GM12878 (cell line): ENCODE data around the gene ACVR1. TPM values are rescaled to one million over a fixed set of nuclear protein-coding genes. Genes with fewer than 3 reads are reported as not detected.

Experiments used
- ATAC-seq: fragments of 200-7000 bp; cut with Tn5 transposase; 3 replicates; pipeline ENCODE4 v1.9.1; 2020; ENCODE audit warnings: mild to moderate bottlenecking, moderate library complexity
- BruUV-seq: library from RNA; stranded (reverse); fragments of 400-500 nt; replicated peaks from 2 replicates; lab custom pipeline; 2021; lab: Mats Ljungman, UMichigan
- CTCF ChIA-PET: fragments of 300-600 bp; sonication (Branson Sonifier 250); formaldehyde crosslinking; extraction: SDS; loops from one replicate; lab custom pipeline; 2021; ENCODE audit warnings: inconsistent platforms; lab: Yijun Ruan, JAX
- POLR2A ChIA-PET: fragments of 350-600 bp; formaldehyde crosslinking; extraction: SDS; loops from one replicate; lab custom pipeline; 2021; ENCODE audit warnings: inconsistent platforms; lab: Charles Lee
- RAD21 ChIA-PET: fragments of 300-600 bp; sonication (Branson Sonifier 250); formaldehyde crosslinking; loops from one replicate; lab custom pipeline; 2023; ENCODE audit warnings: antibody characterized with exemption; ENCODE audit not compliant: unreplicated experiment; lab: Charles Lee
- SMC1A ChIA-PET: fragments of 300-600 bp; sonication (Branson Sonifier 250); formaldehyde crosslinking; loops from one replicate; lab custom pipeline; 2023; ENCODE audit not compliant: unreplicated experiment, uncharacterized antibody; lab: Charles Lee
- DNase-seq: peaks from one replicate; pipeline ENCODE4 v3.0.0-alpha.2; 2011; ENCODE audit warnings: low read depth, low spot score
- FAIRE-seq: peaks from 3 replicates; lab custom pipeline; 2011; peaks lifted over from hg19 to GRCh38; lab: Jason Lieb, UNC
- H2AFZ ChIP-seq: 2 replicates; pipeline ENCODE4 v1.6.0; 2011; ENCODE audit warnings: low read depth, low read length, control low read depth; ENCODE audit not compliant: control insufficient read depth
- H3K27ac ChIP-seq: 2 replicates; pipeline ENCODE4 v1.5.1; 2011; ENCODE audit warnings: control low read depth; ENCODE audit not compliant: control insufficient read depth, insufficient read depth
- H3K27me3 ChIP-seq, 2 experiments: replicated peaks in 1 of 2; 2 replicates each; pipeline versions ENCODE4 v1.6.0 to v1.6.1; 2011; ENCODE audit warnings: low read length in 1 of 2; ENCODE audit not compliant: control insufficient read depth in 2 of 2, insufficient read depth in 2 of 2
- H3K36me3 ChIP-seq, 2 experiments: 2 replicates each; pipeline ENCODE4 v1.5.1; 2011; ENCODE audit warnings: low read length in 1 of 2; ENCODE audit not compliant: control insufficient read depth in 2 of 2, insufficient read depth in 2 of 2
- H3K4me1 ChIP-seq: 2 replicates; pipeline ENCODE4 v1.6.1; 2011; ENCODE audit warnings: mild to moderate bottlenecking, low read length, moderate library complexity, mixed read lengths; ENCODE audit not compliant: control insufficient read depth, insufficient read depth
- H3K4me2 ChIP-seq: 2 replicates; pipeline ENCODE4 v1.6.0; 2011; ENCODE audit warnings: control low read depth; ENCODE audit not compliant: control insufficient read depth, insufficient read depth
- H3K4me3 ChIP-seq: fragments of 200-600 bp; sonication (generic); 2 replicates; pipeline ENCODE4 v1.5.1; 2016
- H3K79me2 ChIP-seq: 2 replicates; pipeline ENCODE4 v1.6.0; 2011; ENCODE audit warnings: low read length; ENCODE audit not compliant: control insufficient read depth, insufficient read depth
- H3K9ac ChIP-seq: 2 replicates; pipeline ENCODE4 v1.8.0; 2011; ENCODE audit warnings: low read length, control low read depth, mixed read lengths; ENCODE audit not compliant: control insufficient read depth, insufficient read depth
- H3K9me3 ChIP-seq: replicated peaks from 3 replicates; pipeline ENCODE4 v1.5.1; 2011; ENCODE audit warnings: mild to moderate bottlenecking, low read length; ENCODE audit not compliant: control insufficient read depth, insufficient read depth
- H4K20me1 ChIP-seq: 2 replicates; pipeline ENCODE4 v1.6.0; 2011; ENCODE audit not compliant: control insufficient read depth, insufficient read depth
- CBFB ChIP-seq: IDR thresholded peaks from 2 replicates; pipeline ENCODE4 v1.6.1; 2016; ENCODE audit warnings: antibody characterized with exemption, low read depth
- CBX5 ChIP-seq: sonication (generic); IDR thresholded peaks from 2 replicates; pipeline ENCODE4 v1.6.1; 2016; ENCODE audit warnings: low read depth, moderate library complexity, mild to moderate bottlenecking, inconsistent platforms
- HCFC1 ChIP-seq: fragments of 150-350 bp; IDR thresholded peaks from 2 replicates; pipeline ENCODE4 v1.6.1; 2014; ENCODE audit warnings: low read length
- HDGF ChIP-seq: fragments of 450-650 bp; IDR thresholded peaks from 2 replicates; pipeline ENCODE4 v1.6.1; 2016; ENCODE audit warnings: antibody characterized with exemption
- IKZF2 ChIP-seq, 2 experiments: fragments of 450-650 bp; IDR thresholded peaks; 2 replicates each; pipeline ENCODE4 v1.6.1; 2017; ENCODE audit warnings: mild to moderate bottlenecking in 2 of 2, moderate library complexity in 2 of 2
- KAT2A ChIP-seq: conservative IDR thresholded peaks from 2 replicates; pipeline ENCODE4 v1.6.1; 2011; ENCODE audit warnings: low read depth, low read length; ENCODE audit not compliant: control insufficient read depth
- KLF5 ChIP-seq: fragments of 450-650 bp; IDR thresholded peaks from 2 replicates; pipeline ENCODE4 v1.6.1; 2014; ENCODE audit warnings: mild to moderate bottlenecking; ENCODE audit not compliant: partially characterized antibody
- NFIC ChIP-seq: IDR thresholded peaks from 2 replicates; pipeline ENCODE4 v1.6.1; 2012; ENCODE audit warnings: low read depth, mild to moderate bottlenecking, inconsistent platforms, low read length, moderate library complexity
- NFXL1 ChIP-seq: fragments of 450-650 bp; IDR thresholded peaks from 2 replicates; pipeline ENCODE4 v1.6.1; 2017; ENCODE audit warnings: antibody characterized with exemption, mild to moderate bottlenecking, borderline replicate concordance
- POLR2A ChIP-seq: IDR thresholded peaks from 2 replicates; pipeline ENCODE4 v1.6.1; 2011; ENCODE audit warnings: low read depth, mild to moderate bottlenecking, low read length
- RAD51 ChIP-seq: fragments of 450-650 bp; IDR thresholded peaks from 2 replicates; pipeline ENCODE4 v1.6.1; 2016; ENCODE audit warnings: moderate library complexity, mild to moderate bottlenecking, inconsistent platforms
- RBBP5 ChIP-seq: fragments of 200-600 bp; sonication (generic); conservative IDR thresholded peaks from 2 replicates; pipeline ENCODE4 v1.6.1; 2016
- SMARCA5 ChIP-seq: fragments of 450-650 bp; IDR thresholded peaks from 2 replicates; pipeline ENCODE4 v1.6.1; 2017; ENCODE audit warnings: mild to moderate bottlenecking
- SUZ12 ChIP-seq: fragments of 200-600 bp; sonication (generic); IDR thresholded peaks from one replicate; pipeline ENCODE4 v1.6.1; 2018; ENCODE audit warnings: antibody characterized with exemption, mild to moderate bottlenecking; ENCODE audit not compliant: unreplicated experiment
- TCF7 ChIP-seq: IDR thresholded peaks from 2 replicates; pipeline ENCODE4 v1.6.1; 2014; ENCODE audit warnings: antibody characterized with exemption, borderline replicate concordance
- WGBS: methylation state at CpG from one replicate; pipeline ENCODE4 v1.1.6; 2016; ENCODE audit warnings: low lambda C conversion rate; ENCODE audit not compliant: insufficient replicate concordance, insufficient coverage; ENCODE audit errors: missing lambda C conversion rate; 5-methylcytosine and 5-hydroxymethylcytosine counted together
- in situ Hi-C: fragments of 300-500 bp; cut with MboI; formaldehyde crosslinking; loops from 9 replicates; pipeline ENCODE4 v1.14.3; 2018; ENCODE audit warnings: mixed read lengths
- intact Hi-C: fragments of 100-400 bp; cut with micrococcal nuclease; formaldehyde crosslinking; loops from one replicate; pipeline ENCODE4 v1.14.2; 2022; ENCODE audit not compliant: unreplicated experiment
- polyA plus RNA-seq, 11 experiments: library from polyadenylated mRNA; depleted of rRNA in 4 of 11; unstranded in 6 of 11; stranded (reverse) in 5 of 11; fragments of >200 nt; fragmentation: Nextera tagmentation in 4 of 11; fragmentation: Illumina TruSeq in 1 of 11; extraction: Ambion mirVana in 4 of 11; extraction: Trizol in 1 of 11; gene quantifications; 1 replicate in 1 of 11; 2 replicates in 10 of 11; pipeline versions ENCODE4 v1.2.1 to v1.2.3, GENCODE V29; 2011 to 2016; ENCODE audit warnings: inconsistent platforms in 2 of 11, missing spikeins in 2 of 11, low read depth in 1 of 11
- total RNA-seq, 4 experiments: library from RNA; depleted of rRNA in 3 of 4; stranded (reverse); fragments of >200 nt in 3 of 4; fragmentation: Illumina TruSeq in 1 of 4; extraction: Trizol in 1 of 4; gene quantifications; 2 replicates each; pipeline versions ENCODE4 v1.2.1 to v1.2.3, GENCODE V29; 2013 to 2021
- TF ChIP-seq, protein P1 (sequence below): IDR thresholded peaks from 2 replicates; pipeline ENCODE4 v1.6.1; 2012; ENCODE audit warnings: low read depth, low read length, improper control_type of control experiment

Gene ACVR1
- total and polyA plus RNA-seq, 10 of the 15 experiments (the other 5 are each of a cell fraction or from before 2014, with no cell fraction given): 0.06 to 0.24 (median 0.14) TPM; not detected in 4

DNA sequence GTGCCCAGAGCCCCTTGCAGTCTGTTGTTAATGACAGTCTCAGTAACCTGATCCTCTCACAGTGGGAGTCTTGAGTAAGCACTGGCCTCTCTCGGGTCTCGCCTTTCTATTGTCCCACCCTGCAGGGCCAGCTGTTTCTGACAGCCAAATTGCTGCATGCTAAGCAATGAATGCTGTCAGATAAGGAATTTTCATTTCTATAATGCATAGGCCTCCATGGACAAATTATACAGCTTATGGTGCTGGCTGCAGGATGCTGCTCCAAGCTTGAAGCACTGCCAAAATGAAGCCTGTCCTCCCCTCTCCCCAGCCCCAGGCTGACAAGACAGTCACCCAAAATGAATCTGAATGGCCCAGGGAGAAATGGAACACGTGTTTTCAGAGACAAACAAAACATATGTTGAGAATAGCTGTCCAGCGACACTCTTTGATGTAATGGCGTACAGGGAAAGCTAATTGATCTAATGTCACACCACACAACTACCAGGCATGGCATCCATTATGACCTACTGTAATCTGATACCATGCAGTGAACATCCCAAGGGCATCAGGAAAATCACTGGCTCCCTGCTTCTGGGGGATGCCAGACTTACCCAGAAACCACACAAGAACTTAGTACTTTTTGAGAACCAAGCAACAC, 36.8 kb downstream of the ACVR1 start:
- Histone ChIP-seq H2AFZ (no peak overlapping the region), H3K27me3 (no peaks in the 10 kb centered on the region), H3K9ac (no peak overlapping the region), H3K4me3 (no peak overlapping the region), H3K79me2 (no peaks in the 10 kb centered on the region), H3K4me2 (no peak overlapping the region), H4K20me1 (no peaks in the 10 kb centered on the region), H3K4me1 (no peaks in the 10 kb centered on the region), H3K36me3 (no peaks in the 10 kb centered on the region), H3K27ac (no peak overlapping the region), H3K9me3 (no peaks in the 10 kb centered on the region)
- no peak for DNase-seq
- ATAC-seq: no peak
- RAD21 ChIA-PET: no interaction called here
- POLR2A ChIA-PET: no interaction called here
- no TSS peak for BruUV-seq
- SMC1A ChIA-PET: interaction anchor here (1.5 kb wide), 1 partner anchor 12 kb away, joined by 4 read pairs; no protein-coding TSS in a partner anchor
- intact Hi-C loops (no loop called here), in situ Hi-C loops (no loop called here)
- CTCF ChIA-PET: no interaction called here
- no peak for FAIRE-seq
- WGBS: 48% methylated on average over 5 of the region's 5 CpGs
- TF ChIP-seq NFIC (no peak), TCF7 (no peak), HDGF (no peak), NFXL1 (no peak), CBX5 (no peak), KLF5 (no peak), RAD51 (no peak), SUZ12 (no peak), POLR2A (no peak), HCFC1 (no peak), CBFB (no peak), KAT2A (no peak), SMARCA5 (no peak), RBBP5 (no peak), IKZF2 (IDR thresholded peaks at IDR 0.05) (no peak)
- TF ChIP-seq, protein P1, sequence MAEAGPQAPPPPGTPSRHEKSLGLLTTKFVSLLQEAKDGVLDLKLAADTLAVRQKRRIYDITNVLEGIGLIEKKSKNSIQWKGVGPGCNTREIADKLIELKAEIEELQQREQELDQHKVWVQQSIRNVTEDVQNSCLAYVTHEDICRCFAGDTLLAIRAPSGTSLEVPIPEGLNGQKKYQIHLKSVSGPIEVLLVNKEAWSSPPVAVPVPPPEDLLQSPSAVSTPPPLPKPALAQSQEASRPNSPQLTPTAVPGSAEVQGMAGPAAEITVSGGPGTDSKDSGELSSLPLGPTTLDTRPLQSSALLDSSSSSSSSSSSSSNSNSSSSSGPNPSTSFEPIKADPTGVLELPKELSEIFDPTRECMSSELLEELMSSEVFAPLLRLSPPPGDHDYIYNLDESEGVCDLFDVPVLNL: no peak
